ENCODE measurements around the gene LPP.

LPP gene

DNA sequence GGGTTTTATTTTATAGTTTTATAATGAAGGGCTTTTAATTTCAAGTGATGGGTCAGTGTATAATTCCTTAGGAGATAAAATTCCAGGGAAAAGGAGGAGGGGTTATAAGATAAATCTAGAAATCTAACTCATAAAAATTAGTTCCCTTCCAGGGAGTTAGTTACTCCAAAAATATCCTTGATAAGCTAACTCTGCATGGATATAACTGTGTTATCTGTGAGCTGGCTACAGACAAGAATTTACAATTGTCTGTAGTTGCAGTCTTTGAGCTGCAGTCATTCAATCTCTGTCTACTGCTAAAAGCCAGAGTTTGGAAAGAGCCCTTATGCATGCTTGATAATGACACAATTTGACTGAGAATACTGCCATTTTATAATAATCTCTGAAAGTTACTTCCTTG lies 585.6 kb downstream of the LPP start:
- DNase-seq: no peak

DNA sequence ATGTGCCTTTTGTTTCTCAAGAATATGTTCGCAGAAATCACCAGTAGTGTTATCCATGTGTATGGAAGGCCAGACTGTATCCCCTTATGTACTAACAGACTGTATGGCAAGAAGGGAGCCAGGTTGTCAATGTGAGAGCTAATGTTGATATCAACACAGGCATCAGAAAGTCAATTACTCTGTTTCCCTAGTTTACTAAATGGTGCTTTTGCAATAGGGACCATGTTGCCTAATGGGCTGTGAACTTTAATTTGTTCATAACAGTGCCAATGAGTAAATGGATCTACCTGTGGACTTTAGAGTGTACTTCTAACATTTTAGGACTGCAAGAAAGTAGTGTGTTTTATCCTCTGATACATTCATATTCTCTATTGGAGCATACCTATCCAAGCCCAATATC lies 586.1 kb downstream of the LPP start:
- no peak for DNase-seq

- no peak for DNase-seq
These were observed 589.0 kb downstream of the LPP start for GRCh38 chr3:188742755-188743550.

DNA sequence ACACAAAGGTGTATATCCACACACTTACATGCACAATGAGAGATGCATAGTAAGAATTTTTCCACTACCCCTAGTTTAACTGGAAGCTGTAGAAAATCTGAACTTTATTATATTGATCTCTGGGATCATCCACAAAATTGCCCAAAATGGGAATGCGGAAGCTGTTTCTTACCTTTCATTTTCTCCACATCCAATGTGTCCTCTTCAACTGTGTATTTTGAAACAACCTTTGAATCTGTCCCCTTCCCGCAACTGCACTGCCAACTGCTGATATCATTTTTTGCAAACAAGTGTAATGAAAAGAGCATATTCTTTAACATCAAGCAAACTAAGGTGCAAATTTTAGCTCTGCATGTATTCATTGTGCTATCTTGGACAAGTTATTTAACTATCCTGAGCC lies 590.2 kb downstream of the LPP start:
- no peak for DNase-seq

DNA sequence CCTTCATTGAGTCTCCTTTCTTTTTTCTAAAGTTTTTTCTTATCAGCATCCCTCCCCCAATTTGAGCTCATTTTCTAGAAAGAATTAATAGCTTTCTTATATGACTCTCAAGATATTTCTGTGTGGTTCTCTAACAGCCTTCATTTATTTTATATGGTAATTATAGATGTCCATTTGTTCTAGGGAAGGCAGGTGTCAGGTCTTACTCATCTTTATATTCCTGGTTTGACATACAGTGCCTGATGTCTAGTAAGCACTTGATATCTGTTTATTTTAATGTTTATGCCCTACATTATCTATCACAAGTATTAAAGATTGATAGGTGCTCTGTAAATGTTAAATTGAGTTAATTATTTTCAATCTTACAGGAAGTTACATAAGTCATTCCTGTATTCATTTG lies 591.1 kb downstream of the LPP start:
- no peak for DNase-seq

DNA sequence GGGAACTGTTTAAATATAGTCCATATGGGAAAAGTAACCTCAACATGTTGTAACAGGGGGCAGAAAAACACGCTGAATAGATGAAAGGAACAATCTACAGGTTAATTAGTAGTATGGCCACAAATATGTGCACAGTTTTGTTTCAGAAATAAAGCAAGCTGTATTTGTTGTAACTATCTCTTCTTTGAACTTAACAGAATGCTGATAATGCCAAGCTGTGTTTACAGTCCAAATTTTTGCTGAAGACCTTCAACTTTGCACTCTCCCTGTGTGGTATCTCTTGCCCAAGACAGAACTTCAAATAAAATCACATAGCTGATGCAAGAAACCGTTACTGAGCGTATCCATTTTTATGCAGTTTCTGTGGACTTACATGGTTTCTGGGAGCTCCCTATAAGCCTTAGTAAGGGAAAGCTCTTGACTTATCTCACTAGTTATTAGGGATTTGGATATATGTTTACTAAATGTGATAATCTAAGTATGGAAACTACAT lies 592.4 kb downstream of the LPP start:
- DNase-seq: no peak

DNA sequence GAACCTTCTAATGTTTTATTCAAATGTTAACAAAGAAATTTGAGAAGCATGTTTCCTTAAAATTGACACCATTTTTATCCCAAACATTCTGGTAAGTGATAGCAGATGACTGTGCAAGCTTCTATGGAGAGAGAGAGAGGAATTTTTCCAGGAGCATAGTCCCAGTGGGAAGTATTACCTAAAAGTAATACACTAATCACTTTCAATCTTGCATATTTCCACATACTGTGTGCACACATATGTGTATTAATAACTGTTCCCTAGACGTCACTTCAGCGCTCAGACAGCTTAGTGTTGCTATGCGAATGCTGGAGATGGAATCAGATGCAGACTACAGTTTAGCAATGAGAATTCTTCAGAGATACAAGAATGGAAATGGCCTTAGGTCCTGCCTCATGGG lies 593.5 kb downstream of the LPP start:
- no peak for DNase-seq

DNA sequence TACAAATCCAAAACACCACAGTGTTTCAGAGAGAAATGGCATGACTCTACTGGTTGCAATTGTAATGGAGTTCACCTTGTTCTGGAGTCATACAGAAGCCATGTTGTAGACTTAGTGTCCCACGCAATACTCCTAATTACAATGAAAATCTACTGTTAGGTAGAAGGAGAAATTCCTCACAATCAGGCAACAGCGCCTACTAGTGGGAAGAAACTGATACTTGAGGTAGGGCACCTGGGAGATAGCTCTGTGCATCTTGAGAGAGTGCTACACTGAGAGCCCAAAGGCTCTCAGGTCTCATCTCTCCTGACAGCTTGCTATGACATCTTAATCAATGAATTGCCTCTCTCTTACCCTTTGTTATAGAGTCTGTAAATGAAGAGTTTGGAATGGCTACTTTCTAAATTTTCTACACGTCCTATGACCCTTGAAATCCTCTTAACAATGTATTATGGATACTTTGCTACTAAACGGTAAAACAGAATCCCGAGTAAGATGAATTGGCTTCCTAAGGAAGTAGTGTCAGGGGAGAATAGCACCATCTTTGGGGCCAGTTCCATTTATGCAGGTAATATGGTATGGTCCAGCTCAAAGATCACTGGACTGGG lies 595.2 kb downstream of the LPP start:
- DNase-seq: no peak

DNA sequence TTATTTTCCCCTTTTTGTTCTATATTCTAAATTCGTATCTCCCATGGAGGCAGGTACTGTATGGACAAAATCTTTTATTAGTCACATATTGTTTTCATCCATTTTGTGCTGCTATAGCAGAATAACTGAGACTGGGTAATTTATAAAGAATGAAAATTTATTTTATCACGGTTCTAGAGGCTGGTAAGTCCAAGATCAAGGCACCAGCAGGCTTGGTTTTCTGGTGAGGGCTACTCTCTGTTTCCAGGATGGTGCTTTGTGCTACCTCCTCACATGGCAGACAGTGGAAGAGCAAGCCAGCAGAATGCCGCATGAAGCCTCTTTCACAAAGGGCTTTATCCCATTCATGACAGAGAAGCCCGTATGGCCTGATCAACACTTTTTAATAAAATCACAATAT lies 595.9 kb downstream of the LPP start:
- no peak for DNase-seq

DNA sequence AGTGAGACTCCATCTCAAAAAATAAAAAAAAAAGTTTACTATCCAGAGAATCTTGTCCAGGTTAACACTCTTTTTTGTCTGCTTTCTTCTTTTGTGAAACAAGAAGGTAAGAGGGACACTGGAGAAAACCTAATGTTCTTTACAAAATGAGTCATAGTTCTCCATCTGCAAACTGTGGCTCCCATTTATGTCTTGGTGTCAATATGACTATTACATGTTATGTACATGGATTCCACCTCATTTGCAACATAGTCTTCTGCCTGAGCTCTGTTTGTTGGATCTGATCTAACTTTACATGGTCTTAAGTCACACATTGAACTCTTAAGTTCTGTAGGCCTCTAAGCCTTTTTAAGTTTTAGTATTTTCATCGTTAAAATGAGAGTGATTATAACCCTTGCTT lies 596.7 kb downstream of the LPP start:
- DNase-seq: no peak

GRCh38 chr3:188752850-188753249 lies 598.9 kb downstream of the LPP start:
- no peak for DNase-seq

DNA sequence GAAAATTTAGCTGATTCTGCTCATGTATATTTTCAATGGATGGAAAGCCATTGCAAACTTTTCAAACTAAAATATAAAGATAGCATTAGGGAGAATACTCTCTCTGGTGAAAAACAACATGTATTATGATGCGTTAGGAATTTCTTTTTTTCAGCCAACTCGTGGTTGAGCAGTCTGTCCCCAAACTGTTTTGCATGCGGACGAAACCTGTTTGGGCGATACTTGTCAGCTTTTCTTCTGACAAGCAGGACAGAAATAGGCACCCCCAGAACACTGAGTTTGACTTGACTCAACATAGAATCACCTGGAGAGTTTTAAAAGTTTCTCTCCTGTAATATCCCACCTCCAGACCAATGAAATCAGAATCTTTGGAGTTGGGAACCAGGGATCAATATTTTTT lies 600.3 kb downstream of the LPP start:
- DNase-seq: no peak

- DNase-seq: no peak
These were observed 602.3 kb downstream of the LPP start for GRCh38 chr3:188756241-188756640.

DNA sequence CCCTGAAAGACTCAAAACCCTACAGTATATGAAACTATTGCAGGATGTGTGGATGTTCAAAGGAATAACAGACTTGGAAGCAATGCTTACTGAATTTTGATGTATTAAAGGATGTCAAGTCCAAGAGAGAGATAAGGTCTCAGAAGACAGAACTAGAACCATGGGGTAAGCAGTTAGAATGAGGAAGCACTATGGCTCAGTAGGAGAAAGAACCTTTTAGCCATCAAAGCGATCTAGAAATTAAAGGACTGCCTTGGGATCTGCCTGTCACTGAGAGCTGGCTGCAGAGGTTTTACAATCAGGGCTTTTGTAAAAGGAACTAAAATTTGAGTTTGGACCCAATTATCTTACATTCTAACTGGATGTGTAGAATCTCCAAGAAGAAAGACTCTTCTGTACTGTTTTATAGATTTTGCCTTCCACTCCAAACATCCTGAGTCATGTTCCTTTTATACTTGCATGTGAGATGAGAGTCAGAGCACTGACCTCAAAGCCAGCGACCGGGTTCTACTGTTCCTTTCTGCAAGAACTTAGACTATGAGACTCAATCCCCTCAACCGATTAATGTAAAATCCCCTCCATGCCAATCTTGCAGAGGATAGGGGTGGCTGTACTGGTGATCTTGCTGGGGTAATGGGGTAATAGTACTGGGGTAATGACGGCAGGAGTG lies 605.5 kb downstream of the LPP start:
- DNase-seq: no peak

- no peak for DNase-seq
These were observed 606.5 kb downstream of the LPP start for GRCh38 chr3:188760408-188760807.

DNA sequence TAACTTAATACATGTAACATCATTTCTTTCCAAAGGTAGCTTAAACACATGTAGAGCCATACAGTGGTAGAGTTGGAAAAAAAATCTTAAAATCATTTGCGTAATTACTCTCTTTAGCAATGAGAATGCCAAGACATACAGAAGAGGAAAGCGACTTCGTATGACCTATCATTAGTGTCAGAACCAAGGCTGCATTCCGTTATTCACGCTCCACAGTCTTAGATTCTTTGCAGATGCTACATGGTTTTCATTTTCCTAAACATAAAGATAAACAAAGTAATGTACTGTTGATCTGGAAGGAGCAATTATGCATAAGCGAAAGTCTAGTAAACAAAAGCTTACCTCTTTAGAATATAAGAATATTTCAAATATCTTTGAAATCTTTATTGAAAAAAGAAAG lies 607.5 kb downstream of the LPP start:
- no peak for DNase-seq

DNA sequence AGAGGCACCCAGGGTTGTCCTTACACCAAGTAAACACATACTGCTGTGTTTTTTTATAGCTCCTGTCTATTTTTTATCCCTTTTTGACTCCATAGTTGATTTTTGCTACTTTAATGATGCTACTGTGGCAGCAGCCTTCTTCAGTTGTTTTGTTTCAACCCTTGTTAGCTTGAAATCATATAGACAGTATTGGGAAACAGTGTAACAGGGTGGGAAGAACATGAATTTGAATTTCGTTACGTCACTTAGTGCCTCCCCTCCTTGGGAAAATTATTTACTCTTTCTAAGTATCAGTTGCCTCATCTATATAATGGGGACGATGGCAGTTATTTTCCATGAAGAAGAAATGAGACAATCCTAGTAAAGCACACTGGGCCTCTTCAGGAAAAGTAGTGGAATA lies 608.0 kb downstream of the LPP start:
- DNase-seq: no peak

GRCh38 chr3:188764609-188765008 lies 610.7 kb downstream of the LPP start:
- no peak for DNase-seq

DNA sequence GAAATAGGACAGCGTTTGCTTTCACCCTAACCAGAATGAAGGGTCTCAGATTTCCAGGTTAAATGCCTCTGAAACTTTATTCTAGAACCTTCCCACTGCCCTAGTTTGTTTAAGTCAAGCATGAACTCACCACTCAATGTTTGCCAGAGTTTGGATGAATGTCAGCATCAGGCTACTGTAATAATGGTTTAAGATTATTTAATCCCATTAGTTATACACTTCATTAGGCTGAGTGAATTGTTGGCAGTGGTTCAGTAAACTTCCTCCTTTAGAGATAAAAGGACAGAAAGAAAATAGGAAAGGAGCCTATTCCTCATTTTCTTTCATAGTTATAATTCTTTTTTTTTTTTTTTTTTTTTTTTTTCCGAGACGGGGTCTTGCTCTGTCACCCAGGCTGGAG lies 615.9 kb downstream of the LPP start:
- no peak for DNase-seq

DNA sequence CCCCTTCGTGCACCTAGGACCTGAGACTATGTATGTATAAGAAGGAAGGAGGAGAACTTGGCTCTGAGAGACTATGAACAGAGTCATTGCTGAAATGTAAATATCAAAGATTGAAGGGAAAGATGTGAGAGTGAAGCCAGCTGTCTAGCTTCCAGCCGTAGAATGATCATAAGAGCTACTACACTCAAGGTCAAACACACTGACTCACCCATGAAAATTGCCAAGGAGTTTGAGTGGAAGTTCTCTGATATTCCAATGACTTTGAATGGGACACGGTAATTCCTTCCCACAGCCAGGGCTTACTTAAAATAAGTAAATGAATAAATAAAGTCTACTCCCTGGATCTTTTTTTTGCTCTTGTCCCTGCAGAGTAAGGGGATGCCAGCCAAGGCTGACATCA lies 618.9 kb downstream of the LPP start:
- DNase-seq: no peak

- no peak for DNase-seq
These were observed 621.5 kb downstream of the LPP start for GRCh38 chr3:188775412-188775811.

DNA sequence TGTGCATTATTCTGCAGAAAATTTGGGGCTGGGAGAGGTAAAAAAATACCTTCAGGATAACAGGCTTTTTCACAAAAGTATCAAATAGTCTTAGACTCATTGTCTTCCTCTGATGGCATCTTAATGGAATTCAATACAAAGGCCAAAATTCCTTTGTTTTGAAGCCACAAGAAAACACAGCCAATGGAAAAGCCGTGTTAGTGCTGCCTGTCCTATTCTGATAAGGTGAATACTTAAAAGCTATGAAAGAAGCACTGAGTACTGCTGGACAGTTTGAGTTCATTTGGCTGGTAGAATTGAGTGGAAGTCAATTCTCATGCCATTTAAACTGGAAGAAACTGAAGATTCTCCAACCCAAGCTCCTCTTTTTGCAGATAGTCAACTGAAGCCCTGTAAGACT lies 622.5 kb downstream of the LPP start:
- no peak for DNase-seq

Measured in amygdala (tissue), 56 donors.